ENCODE measurements around the gene PLCG2.
"Not testable (repeated sequence)": the region's sequence is repeated elsewhere in the genome, so short reads cannot be mapped to it uniquely, and the experiment has no call there.

The PLCG2 gene

DNA sequence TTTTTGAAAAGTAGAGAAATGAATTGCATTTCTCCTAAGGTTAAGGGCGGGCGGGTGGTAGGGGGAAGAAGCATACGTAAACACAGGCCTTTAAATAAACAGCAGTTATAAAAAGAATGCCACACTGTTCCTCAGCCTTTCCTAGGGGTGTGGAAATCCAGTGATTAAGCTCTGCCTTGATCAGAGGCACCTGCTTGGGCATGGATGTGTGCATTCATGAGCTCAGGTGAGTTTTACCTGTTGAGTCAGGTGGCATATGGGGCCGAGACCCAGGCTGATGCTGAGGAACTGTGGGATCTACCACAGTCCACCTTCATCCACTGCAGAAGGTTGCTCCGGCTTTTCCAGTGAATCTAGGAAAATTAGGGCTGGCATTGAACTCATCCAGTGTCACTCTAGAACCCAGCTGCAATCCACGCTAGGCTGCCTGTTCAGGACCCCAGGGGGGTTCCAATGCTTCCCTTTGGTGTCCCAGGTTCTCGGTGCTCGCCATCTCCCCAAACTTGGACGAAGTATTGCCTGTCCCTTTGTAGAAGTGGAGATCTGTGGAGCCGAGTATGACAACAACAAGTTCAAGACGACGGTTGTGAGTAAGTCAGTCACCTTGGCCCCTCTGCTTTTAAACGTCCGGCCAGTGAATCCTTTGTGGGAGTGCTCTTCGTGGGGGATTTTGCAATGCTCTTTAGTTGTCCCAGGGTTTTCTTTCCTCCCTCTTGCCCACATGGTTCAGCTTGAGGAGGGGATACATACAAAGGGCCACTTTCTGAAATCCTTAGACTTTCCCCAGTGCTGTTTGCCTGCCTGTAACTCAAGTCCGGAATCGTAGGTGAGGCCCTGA, 159.5 kb downstream of the PLCG2 start:
- DNase-seq (ENCODE audit: low read depth in 2 of 2): no peak

DNA sequence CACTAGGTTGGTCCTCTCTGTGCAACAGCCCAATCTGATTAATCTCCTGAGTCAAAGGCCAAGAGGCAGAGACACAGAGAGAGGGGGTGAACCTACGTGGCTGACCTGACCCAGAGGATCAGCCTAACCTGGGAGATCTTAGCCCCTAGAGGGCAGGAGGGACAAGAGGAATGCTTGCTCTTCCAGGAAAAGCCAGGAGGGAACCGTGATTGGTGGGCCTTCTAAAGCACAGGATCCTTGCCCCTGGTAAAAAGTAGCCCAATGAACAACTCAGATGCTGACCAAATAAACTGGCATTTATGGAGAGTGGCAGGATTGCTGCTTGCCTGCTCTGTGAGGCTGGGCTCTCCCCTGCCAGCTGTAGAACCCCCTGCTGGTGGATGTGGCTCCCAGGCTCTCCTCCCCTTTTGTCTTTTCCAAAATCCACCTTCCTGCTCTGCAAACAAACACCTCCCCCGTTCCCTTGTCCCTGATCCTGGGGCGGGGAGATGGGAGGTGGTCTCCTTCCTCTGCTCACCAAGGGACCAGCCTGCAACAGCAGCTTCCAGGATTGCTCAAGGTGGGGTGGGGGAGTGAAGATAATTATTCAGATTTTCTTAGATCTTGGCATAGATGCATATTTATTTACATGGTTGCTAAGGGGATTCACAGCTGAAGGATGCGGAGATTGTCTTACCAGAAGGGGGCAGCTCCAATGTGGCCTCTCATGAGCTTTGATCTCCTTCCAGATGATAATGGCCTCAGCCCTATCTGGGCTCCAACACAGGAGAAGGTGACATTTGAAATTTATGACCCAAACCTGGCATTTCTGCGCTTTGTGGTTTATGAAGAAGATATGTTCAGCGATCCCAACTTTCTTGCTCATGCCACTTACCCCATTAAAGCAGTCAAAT, 160.3 kb downstream of the PLCG2 start:
- no peak for DNase-seq (ENCODE audit: low read depth in 2 of 2)

DNA sequence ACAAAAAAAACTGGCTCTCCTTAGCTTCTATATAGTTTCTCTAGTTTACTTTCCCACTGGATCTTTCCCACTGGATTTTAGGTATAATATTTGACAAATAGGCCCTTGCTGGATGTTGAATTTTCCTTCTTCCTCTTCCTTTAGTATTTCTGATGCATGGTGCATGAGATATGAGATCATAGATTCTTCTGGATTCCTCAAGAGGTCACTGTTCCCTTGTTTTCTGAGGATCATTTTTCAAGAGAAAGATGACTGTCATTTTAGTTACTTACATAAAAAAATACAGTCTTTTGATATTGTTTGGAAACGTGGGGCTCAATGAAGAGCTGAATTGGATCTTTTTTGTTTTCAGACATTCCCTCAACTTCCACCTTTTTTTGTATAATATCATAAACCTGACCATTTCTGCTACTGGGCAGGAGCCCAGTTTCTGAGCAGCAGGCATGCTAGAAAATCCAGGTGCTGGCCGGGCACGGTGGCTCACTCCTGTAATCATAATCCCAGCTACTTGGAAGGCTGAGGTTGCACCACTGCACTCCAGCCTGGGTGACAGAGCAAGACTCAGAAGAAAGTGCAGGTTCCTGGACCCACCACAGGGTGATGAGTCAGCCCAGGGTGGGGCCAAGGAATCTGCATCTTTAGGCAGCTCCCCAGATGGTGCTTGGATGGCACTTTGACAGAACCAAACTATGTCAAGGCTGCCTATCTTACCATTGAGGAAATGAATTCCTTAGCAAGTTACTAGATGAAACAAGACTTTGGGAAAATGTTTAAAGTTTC, 161.9 kb downstream of the PLCG2 start:
- DNase-seq (ENCODE audit: low read depth in 2 of 2): no peak

DNA sequence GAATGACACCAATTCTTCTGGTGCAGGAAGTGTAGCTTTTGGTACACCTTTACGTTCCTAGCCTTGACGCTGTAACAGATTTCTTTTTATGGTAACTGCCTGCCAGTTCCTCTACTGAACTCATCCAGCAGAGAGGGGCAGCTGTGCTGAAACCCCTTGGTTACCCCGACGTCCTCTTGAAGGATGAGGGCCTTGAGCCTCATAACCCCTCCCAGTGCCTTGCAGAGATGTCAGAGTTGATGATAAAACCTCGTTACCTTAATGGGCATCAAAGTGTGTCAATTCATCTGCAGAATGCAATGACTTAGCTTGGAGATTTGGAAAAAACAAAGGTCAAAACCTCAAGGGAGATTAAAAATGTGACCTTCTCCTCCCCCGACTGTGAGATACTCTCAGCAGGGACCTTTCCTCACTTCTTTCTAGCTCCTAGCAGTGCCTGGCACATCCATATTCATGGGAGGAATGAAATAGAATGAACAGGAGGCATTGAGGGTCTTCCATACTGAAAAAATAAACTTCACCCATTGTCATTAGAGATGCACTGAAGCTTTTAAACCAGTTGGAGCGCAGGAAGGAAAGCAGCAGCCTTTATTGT, 163.0 kb downstream of the PLCG2 start:
- DNase-seq (ENCODE audit: low read depth in 2 of 2): no peak

DNA sequence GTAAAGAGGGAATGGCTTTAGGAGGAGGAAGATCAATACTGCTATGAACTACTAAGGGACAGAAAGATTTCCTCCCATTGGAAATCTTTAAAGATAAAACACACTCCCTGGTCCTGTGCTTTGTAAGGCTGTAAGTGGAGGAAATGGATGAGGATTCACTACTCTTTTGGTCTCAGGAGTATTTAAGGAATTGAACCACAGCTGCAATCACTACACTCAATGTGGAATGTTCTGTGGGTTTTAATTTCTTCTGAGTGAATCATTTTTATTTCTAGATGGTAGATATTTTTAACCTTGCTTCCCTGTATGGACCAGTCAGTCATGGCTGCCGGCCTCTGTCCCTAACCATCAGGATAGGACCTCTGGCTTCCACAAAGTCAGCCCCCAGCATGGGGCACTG, 166.6 kb downstream of the PLCG2 start:
- no peak for DNase-seq (ENCODE audit: low read depth in 2 of 2)

DNA sequence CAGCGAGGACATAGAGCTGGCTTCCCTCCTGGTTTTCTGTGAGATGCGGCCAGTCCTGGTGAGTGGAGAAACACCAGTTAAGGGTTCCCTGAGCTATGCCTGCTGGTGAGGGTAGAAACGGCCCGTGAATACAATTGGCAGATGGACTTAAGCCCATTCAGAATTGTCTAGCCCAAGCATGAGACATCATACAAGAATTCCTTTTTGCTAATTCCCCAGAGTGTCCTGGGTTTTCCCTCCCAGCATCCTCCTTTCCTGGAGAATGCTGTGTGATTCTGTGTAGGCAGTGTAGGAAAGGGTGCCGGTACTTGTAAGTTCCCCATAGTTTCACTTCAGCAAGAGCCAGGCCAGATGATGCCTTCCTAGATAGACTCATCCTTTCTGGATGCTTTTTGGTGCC, 167.1 kb downstream of the PLCG2 start:
- DNase-seq (ENCODE audit: low read depth in 2 of 2): no peak

DNA sequence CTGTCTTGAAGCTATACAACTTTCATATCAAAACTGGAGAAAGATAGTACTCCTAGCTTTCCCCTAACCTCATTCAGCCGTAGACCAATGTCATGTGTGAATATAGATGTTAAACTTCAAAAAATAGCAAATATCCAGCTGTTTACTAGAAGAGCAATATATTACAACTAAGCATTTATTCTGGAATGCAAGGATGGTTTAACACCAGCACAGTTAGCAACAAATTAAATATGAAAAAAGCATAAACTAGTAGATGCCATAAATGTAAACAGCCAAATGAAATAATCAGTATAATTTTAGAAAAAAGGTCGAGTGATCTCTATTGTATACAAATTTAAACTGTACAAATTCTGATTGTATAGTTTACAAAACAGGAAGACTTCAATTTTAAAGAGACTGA, 172.5 kb downstream of the PLCG2 start:
- DNase-seq (ENCODE audit: low read depth in 2 of 2): no peak

DNA sequence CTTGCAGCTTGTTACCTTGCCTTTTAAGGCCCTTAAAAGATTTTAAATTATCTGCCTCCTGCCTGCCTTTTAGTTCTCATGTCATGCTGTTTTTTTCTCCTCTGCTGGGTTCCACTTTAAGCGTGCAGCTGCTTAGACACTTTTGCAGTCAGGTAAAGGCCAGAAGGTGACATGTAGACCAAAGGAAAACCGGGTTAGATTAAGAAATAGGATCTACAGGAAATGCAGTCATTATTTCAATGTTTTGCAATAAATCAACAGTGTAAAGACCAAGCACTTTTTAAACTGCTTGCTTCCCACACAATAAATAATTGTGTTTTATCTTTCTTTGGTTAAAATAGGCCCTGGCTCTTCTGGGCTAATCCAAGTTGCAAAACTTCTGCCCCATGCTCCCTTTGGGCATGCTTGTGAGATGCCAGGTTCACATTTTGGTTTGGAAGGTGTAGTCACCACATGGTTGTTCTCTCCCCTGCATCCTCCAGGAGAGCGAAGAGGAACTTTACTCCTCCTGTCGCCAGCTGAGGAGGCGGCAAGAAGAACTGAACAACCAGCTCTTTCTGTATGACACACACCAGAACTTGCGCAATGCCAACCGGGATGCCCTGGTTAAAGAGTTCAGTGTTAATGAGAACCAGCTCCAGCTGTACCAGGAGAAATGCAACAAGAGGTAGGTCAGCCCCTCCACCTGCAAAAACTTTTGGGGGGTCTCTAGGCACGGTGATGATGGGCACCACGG, 177.3 kb downstream of the PLCG2 start:
- DNase-seq (ENCODE audit: low read depth in 2 of 2): no peak

DNA sequence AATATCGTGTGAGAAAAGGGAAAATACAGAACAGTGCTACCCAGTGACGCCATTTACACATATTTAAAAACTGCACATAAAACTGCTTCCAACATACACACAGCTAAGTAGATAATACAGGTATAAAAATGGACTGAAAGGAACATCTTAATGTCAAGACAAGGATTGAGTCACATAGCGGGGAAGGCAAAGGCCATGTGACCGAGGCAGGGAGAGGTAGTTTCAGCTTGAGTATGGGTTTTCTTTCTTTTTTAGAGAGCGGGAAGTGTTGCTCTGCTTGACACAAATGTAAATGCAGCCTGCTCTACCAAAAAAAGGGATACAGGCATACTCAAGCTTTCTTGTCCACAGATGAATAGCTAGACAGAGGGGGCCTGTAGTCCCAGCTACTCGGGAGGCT, 185.7 kb downstream of the PLCG2 start:
- no peak for DNase-seq (ENCODE audit: low read depth in 2 of 2)

DNA sequence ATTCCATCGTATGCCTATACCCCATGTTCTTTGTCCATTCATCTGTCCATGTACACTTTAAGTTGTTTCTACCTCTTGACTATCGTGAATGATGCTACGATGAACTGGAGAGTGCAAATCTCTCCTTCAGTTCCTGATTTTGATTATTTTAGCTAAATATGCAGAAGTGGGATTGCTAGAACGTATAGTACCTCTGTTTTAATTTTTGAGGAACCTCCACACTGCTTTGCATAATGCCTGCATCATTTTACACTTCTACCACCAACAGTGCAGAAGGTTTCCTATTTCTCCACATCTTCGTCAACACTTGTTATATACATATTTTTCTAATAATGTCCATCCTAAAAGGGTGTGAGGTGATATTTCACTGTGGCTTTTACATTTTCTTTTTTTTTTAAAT, 188.3 kb downstream of the PLCG2 start:
- DNase-seq (ENCODE audit: low read depth in 2 of 2): no peak

DNA sequence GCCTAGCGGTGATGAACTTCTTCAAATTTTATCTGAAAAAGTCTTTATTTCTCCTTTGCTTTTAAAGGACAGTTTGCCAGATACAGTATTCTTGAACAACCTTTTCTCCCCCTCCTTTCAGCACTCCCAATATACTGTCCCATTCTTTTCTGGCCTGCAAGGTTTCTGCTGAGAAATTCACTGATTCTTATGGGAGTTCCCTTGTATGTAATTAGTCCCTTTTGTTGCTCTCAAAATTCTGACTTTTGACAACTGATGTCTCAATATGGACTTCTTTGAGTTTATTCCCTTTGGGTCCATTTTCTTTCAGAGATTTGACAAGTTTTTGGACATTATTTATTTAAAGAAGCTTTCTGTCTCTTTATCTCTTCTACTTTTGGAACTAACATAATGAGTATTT, 192.8 kb downstream of the PLCG2 start:
- DNase-seq (ENCODE audit: low read depth in 2 of 2): no peak

DNA sequence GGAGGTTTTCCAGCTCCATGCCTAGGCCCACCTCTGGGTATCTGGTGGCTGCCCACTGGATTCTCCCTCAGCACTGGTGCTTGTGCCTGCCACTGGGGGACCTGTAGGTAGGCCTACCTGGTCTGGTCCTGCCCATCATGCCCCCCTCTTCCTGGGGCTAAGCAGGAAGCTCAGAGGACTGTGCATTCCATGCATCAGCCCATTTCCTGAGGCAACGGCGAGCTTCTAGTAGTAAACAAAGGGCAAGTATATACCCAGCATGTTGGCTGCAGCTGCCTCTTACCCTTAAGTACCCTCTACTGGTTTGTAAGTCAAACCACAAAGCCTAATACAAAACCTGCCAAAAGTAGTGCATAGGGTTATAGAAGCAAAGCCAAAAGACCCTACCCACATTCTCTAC, 194.6 kb downstream of the PLCG2 start:
- no peak for DNase-seq (ENCODE audit: low read depth in 2 of 2)

DNA sequence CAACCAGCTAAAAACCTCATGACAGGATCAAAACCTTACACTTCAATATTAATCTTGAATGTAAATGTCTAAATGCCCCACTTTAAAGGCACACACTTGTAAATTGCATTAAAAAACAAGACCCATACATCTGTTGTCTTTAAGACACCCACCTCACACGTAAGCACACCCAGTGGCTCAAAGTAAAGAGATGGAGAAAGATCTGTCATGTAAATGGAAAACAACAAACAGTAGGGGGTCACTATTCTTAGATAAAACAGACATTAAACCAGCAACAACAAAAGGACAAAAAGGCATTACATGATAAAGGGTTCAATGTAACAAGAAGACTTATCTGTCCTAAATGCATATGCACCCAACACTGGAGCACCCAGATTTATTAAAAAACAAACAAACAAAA, 196.5 kb downstream of the PLCG2 start:
- DNase-seq (ENCODE audit: low read depth in 2 of 2): no peak

DNA sequence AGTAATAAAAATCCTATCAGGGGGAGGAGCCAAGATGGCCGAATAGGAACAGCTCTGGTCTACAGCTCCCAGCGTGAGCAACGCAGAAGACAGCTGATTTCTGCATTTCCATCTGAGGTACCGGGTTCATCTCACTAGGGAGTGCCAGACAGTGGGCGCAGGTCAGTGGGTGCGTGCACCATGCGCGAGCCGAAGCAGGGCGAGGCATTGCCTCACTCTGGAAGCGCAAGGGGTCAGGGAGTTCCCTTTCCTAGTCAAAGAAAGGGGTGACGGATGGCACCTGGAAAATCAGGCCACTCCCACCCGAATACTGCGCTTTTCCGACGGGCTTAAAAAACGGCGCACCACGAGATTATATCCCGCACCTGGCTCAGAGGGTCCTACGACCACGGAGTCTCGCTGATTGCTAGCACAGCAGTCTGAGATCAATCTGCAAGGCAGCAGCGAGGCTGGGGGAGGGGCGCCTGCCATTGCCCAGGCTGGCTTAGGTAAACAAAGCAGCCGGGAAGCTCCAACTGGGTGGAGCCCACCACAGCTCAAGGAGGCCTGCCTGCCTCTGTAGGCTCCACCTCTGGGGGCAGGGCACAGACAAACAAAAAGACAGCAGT, 198.3 kb downstream of the PLCG2 start:
- DNase-seq (ENCODE audit: low read depth in 2 of 2): not testable (repeated sequence)

DNA sequence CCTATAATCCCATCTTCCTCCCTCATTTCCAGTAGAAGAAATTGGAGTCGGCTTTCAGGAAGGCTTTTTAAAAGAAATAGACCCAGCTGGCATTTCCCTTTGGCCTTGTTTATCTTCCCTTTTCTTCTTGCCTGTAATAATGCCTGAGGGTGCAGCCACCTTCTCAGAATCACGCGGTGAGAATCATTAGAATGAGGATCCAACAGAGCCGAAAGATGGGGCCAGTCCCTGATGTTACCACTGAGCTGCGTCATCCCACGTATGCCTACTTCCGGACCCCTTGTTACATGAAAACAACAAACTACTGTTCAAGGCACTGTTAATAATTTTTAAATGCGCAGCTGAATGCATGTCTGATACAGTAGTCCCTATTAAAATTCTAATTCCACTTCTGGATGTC, 208.0 kb downstream of the PLCG2 start:
- DNase-seq (ENCODE audit: low read depth in 2 of 2): no peak

DNA sequence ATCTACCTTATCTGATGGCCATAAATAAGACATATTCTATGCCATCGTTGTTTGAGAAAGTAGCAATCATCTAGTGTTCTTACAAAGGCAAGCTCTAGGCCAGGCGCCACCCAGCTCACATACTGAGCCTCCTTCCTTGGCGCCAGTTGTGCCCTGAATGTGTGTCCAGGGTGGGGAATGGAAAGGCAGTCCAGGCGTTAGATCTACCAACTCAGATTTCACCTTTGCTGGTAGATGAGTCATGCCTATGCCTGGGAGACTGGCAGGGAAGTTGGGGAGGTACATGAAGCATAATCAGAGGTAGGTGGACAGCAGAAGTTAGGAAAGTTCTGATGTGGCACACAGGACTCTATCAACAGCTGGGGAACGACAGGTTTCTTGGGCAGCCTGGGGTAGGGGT, 208.6 kb downstream of the PLCG2 start:
- DNase-seq (ENCODE audit: low read depth in 2 of 2): no peak

DNA sequence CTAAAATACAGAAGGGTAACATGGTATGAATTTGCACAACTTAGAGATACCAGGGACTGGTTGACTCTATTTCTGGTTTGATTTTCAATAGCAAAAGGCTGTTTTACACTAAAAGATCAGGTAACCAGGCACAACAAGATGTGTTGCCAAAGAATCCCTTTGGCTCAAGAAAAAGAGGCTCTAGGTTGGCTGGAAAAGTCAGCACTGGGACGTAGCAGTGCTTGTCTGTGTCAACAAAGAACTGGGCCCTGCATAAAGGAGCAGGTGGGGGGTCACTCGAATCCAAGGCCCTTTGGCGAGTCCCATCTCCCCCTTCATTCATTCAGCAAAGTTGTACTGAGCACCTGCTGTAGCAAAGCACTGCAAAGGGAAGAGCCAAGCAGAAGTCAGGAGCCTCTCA, 213.8 kb downstream of the PLCG2 start:
- no peak for DNase-seq (ENCODE audit: low read depth in 2 of 2)

DNA sequence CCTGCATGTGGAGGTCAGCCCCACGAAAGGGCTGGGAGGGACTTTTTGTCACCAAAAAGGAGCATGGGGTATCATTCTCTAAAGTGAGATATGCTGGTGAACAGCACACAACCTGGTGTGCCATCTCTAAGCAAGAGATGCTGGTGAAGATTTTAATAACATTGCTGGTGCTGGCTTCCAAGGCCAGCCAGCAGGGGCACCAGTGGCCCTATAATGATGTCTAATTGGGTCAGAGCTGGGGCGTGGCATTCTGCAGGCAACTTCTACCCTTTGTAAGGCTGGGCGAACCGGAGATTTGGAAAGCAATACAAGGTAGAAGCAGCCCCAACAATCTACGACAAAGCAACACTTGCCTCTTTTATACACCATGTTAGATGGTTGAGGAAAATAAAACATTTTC, 215.4 kb downstream of the PLCG2 start:
- DNase-seq (ENCODE audit: low read depth in 2 of 2): no peak

DNA sequence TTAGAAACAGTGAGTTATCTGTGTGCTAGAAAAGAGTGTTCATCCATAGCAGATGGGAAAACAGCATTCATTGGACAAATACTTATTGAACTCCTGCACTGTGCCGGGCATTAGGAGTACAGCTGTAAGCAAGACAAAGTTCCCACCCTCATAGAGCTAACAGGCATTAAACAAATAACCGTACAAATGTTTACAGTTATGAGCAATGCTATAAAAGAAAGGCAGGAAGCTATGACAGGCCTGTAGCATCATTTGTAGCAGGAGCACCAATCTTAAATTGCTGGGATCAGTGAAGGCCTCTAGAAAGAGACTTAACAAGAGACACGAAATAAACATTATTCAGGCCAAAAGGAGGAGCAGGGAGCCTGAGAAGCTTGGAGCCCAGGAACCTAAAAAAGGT, 216.6 kb downstream of the PLCG2 start:
- DNase-seq (ENCODE audit: low read depth in 2 of 2): no peak

DNA sequence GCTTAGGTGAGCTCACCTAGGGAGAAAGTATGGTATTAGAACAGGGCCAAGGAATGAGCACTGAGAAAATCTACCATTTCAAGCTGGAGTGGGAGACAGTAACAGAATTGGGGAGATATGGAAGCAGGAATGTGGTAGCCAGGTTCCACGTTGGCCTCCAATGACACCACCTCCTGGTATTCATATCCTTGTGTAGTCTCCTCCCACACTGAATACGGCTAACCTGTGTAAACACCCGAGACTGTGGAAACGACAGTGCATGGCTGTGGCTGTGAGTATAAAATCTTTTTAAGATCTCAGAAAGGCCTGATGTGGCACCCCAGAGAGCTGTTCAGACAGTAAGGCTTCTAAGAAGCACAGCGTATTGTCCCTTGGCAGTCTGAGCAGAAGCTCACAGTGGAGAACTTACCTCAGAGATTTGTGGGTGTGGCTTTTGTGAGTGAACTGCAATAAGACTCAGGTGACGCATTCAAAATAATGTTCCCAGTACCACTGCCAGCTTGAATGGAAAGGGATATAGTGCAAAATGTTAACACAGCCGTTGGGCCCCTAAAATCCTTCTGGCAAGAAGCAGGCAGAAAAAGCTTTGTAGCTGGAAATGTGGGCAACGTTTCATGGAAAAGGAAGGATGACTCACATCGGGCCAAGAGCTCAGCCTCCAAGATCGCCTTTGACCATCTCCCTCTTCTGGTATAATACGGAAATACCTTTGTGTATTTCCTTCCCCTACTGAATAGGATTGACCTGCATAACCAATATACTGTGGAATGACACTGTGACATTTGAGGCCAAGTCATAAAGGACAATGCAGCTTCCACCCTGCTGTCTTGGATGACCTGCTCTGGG, 217.8 kb downstream of the PLCG2 start:
- DNase-seq (ENCODE audit: low read depth in 2 of 2): no peak
